Measurements from ENCODE around the gene RAP1GAP. TPM values are rescaled to one million over a fixed set of nuclear protein-coding genes. Genes with fewer than 3 reads are reported as not detected.

Gene RAP1GAP
- 62.4 TPM for total RNA-seq
- long read RNA-seq, transcript RAP1GAP-211 (25 exons, 2,489 nt) = minor isoform, 5 of 186 reads
- long read RNA-seq, transcript RAP1GAP-204 (23 exons, 3,318 nt) = major isoform, 44 of 186 reads
- long read RNA-seq, partial matches to known transcripts = 72 of 186 reads
- long read RNA-seq, other reads (novel, unspliced or antisense) = 64 of 186 reads

DNA sequence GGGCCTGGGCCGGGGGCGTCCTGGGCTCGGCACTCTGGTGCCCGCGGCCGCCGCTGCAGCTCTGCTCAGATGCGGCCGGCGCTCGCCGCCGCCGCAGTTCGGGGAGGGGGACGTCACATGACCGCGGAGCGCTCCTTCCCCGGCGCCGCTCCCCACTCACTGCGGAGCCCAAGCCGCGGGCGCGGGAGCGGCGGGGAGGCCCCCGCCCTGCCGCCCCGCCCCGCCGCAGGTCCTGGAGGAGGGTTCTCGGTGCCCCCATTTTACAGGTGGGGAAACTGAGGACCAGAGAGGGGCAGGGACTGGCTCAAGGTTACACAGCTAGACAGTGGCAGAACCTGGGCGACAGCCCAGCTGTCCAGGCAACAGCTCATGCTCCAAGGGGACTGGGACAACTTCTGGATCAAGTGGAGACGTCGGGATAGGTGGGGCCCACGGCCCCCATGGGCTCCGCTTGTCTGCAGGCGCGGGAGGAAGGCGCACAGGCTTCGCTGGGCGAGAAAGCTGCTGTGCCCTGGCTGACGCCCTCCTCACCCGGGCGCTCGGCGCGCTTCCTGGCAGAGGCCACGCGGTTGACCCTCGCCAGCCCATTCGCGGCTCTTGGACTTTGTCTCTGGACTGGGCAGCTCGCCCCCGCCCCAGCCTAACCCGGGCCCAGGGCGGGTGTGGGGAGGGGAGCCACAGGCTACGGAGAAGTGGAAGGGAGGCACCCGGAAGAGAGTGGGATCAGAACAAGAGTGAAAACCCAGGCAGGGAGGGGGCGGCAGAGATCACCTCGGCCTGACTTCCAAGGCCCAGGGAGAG is at the start of gene RAP1GAP:
RAP1GAP (minus strand) TSS at position 100 of the 801 bp plus-strand sequence. CDS start 49,325 bp downstream, outside the sequence.
- Histone ChIP-seq H3K27me3 (peaks cover 35% of the 10 kb centered on the region), H3K27ac (no peak within 1 kb of the TSS), H3K4me1 (peaks cover 44% of the 10 kb centered on the region), H3K4me3 (peak within 1 kb of the TSS; percentile 43), H3K9me3 (no peaks in the 10 kb centered on the region), H3K36me3 (no peaks in the 10 kb centered on the region)
- DNase-seq = peak; percentile 78
- TF ChIP-seq, protein P1, sequence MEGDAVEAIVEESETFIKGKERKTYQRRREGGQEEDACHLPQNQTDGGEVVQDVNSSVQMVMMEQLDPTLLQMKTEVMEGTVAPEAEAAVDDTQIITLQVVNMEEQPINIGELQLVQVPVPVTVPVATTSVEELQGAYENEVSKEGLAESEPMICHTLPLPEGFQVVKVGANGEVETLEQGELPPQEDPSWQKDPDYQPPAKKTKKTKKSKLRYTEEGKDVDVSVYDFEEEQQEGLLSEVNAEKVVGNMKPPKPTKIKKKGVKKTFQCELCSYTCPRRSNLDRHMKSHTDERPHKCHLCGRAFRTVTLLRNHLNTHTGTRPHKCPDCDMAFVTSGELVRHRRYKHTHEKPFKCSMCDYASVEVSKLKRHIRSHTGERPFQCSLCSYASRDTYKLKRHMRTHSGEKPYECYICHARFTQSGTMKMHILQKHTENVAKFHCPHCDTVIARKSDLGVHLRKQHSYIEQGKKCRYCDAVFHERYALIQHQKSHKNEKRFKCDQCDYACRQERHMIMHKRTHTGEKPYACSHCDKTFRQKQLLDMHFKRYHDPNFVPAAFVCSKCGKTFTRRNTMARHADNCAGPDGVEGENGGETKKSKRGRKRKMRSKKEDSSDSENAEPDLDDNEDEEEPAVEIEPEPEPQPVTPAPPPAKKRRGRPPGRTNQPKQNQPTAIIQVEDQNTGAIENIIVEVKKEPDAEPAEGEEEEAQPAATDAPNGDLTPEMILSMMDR (IDR thresholded peaks at IDR 0.05) = no peak
- intact Hi-C loops (cut with DNase I) = no loop called here
- peak; percentile 63 for ATAC-seq

DNA sequence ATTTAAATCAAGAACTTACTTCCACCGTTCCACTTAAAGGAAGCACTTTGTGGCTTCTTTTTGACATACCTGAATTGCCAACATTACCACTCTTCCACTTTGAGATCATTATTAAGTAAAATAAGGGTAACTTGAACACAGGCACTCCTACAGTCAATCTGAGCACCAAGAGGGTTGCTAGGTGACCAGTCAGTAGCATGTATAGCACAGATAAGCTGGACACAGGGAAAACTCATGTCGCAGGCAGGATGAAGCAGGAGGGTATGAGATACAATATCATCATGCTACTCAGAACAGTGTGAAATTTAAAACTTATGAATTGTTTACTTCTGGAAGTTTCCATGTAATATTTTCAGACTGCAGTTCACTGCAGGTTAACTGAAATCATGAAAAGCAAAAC is 47.0 kb upstream of the RAP1GAP start:
- Histone ChIP-seq H3K9me3 (no peaks in the 10 kb centered on the region), H3K36me3 (peaks cover 92% of the 10 kb centered on the region), H3K27ac (no peak overlapping the region), H3K27me3 (no peaks in the 10 kb centered on the region), H3K4me3 (no peak overlapping the region), H3K4me1 (no peaks in the 10 kb centered on the region)
- ATAC-seq = no peak
- intact Hi-C loops (cut with DNase I) = no loop called here
- TF ChIP-seq, protein P1 (IDR thresholded peaks at IDR 0.05) = no peak
- no peak for DNase-seq

DNA sequence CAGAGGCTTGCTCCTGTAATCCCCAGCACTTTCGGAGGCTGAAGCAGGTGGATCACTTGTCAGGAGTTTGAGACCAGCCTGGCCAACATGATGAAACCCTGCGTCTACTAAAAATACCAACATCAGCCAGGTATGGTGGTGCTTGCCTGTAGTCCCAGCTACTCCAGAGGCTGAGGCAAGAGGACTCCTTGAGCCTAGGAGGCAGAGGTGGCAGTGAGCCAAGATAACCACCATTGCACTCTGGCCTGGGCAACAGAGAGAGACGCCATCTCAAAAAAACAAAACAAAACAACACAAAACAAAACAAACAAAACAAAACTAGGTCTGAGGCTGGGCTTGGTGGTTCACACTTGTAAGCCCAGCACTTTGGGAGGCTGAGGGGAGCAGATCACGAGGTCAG is 38.7 kb upstream of the RAP1GAP start:
- intact Hi-C loops (cut with DNase I) = no loop called here
- TF ChIP-seq, protein P1 (IDR thresholded peaks at IDR 0.05) = no peak
- Histone ChIP-seq H3K4me3 (no peak overlapping the region), H3K27ac (no peak overlapping the region), H3K36me3 (peaks cover 72% of the 10 kb centered on the region), H3K9me3 (no peaks in the 10 kb centered on the region), H3K4me1 (no peaks in the 10 kb centered on the region), H3K27me3 (no peaks in the 10 kb centered on the region)
- no peak for DNase-seq
- ATAC-seq = no peak

DNA sequence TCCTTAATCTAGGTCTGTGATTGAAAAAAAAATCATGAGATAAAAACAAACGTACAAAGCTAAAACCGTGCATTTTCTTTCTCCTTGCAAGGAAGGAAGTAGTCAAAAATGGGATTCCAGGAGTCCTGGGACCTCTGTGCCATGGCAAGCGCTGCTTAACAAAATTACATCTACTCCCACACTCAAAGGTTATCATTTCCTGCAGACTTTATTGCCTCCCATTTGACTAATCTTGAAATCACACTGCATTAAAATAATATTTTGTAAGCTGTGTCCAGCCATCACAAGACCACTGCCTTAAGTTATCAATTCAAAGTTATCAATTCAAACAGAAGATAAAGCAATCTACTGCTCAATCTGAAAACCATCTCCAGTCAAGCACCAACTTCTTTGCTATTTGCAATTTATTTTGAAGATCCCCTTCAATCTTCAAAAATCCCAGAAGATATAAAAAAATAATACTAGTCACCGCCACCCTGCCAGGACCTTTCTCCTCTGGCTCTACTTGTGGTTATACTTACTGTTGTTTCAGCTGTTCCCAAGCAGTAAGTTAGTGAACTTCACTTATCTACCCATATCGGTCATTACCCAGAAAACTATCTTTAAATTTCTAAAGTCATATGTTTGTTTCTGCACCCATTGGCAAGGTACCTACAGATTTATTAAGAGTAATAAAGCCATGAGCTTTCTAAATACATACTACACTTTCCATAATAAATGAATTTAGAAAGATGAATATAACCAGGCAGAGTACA is 38.1 kb upstream of the RAP1GAP start:
- no peak overlapping the region for H3K4me3 ChIP-seq
- H3K9me3 ChIP-seq = no peaks in the 10 kb centered on the region
- DNase-seq = no peak
- ATAC-seq = no peak
- no peak overlapping the region for H3K27ac ChIP-seq
- intact Hi-C loops (cut with DNase I) = no loop called here
- peaks cover 72% of the 10 kb centered on the region for H3K36me3 ChIP-seq
- H3K27me3 ChIP-seq = no peaks in the 10 kb centered on the region
- TF ChIP-seq, protein P1 (IDR thresholded peaks at IDR 0.05) = no peak
- H3K4me1 ChIP-seq = no peaks in the 10 kb centered on the region

DNA sequence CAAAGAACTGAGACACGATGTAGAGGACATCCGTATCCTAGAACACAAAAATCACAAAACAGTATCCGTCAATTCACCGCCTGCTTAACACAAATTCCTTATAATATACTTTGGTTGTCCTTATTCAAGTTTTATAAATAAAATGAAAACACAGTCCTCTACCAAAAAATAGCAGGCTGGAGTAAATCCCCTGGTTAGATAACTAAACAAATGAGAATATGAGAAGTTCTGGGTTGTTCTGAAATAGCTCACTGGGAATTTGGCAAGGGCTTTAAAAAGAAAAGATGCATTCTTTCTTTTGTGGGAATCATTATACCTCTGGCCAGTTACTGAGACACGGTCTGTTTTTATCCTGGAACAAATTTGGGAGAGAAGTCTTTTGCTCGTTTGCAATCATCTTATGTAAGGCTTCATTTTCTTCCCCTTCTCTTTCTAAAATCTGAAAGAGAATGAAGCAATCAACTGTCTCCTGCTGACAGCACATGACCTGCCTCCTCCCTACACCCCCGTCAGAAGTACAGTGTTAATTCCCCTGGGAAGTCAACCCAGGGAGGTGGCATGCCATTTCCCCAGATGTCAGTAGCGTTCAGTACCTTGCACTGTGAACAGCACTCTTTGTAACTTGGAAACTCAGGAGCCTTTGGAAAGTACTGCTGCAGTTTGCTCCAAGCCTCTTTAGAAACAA is 37.1 kb upstream of the RAP1GAP start:
- intact Hi-C loops (cut with DNase I) = no loop called here
- no peaks in the 10 kb centered on the region for H3K9me3 ChIP-seq
- TF ChIP-seq, protein P1 (IDR thresholded peaks at IDR 0.05) = no peak
- ATAC-seq (peak; percentile 76), DNase-seq (no peak)
- no peak overlapping the region for H3K27ac ChIP-seq
- H3K27me3 ChIP-seq = no peaks in the 10 kb centered on the region
- peaks cover 73% of the 10 kb centered on the region for H3K36me3 ChIP-seq
- no peaks in the 10 kb centered on the region for H3K4me1 ChIP-seq
- no peak overlapping the region for H3K4me3 ChIP-seq

Measured in upper lobe of right lung (tissue), 1 donor.